Natural killer cell (primary cell): ENCODE measurements around the gene P2RY4. TPM values are rescaled to one million over a fixed set of nuclear protein-coding genes. Genes with fewer than 3 reads are reported as not detected.
"Not testable (repeated sequence)": the region's sequence is repeated elsewhere in the genome, so short reads cannot be mapped to it uniquely, and the experiment has no call there.

Experiments
- ATAC-seq, 3 donors: fragments of 150-1000 bp in 2 of 3; fragments of 200-7000 bp in 1 of 3; cut with Tn5 transposase; 1 replicate in 1 of 3; 2 replicates in 2 of 3; pipeline ENCODE4 v1.10.0; 2021; ENCODE audit warnings: mild to moderate bottlenecking in 2 of 3, moderate library complexity in 2 of 3
- DNase-seq, 2 donors: peaks; one replicate each; pipeline versions ENCODE4 v3.0.0 to v3.0.0-alpha.2; 2013 to 2021; ENCODE audit warnings: mixed read lengths in 1 of 2
- H3K27ac ChIP-seq: one replicate; pipeline ENCODE4 v1.5.1; 2013; ENCODE audit warnings: mild to moderate bottlenecking, low read length
- H3K27me3 ChIP-seq: one replicate; pipeline ENCODE4 v1.6.1; 2013; ENCODE audit warnings: low read length; ENCODE audit not compliant: control insufficient read depth, insufficient read depth
- H3K36me3 ChIP-seq: one replicate; pipeline ENCODE4 v1.6.1; 2013; ENCODE audit warnings: low read length; ENCODE audit not compliant: control insufficient read depth, insufficient read depth
- H3K4me1 ChIP-seq: one replicate; pipeline ENCODE4 v1.6.1; 2013; ENCODE audit warnings: low read length; ENCODE audit not compliant: control insufficient read depth, insufficient read depth
- H3K4me3 ChIP-seq: one replicate; pipeline ENCODE4 v1.5.1; 2013; ENCODE audit warnings: low read length
- H3K9me3 ChIP-seq: one replicate; pipeline ENCODE4 v1.6.1; 2013; ENCODE audit warnings: low read length; ENCODE audit not compliant: control insufficient read depth, insufficient read depth
- H3K27ac Mint-ChIP-seq, 2 donors: one replicate each; pipeline ENCODE4 v1.8.0; 2022; ENCODE audit warnings: mild to moderate bottlenecking in 2 of 2, mixed read lengths in 2 of 2, moderate library complexity in 1 of 2
- H3K27me3 Mint-ChIP-seq, 2 donors: one replicate each; pipeline ENCODE4 v1.8.0; 2022; ENCODE audit warnings: low read depth in 2 of 2, mixed read lengths in 2 of 2
- H3K36me3 Mint-ChIP-seq: one replicate; pipeline ENCODE4 v1.8.0; 2022; ENCODE audit warnings: mixed read lengths
- H3K4me1 Mint-ChIP-seq, 2 donors: one replicate each; pipeline ENCODE4 v1.8.0; 2022; ENCODE audit warnings: mixed read lengths in 2 of 2
- H3K4me3 Mint-ChIP-seq: one replicate; pipeline ENCODE4 v1.8.0; 2022; ENCODE audit warnings: mild to moderate bottlenecking, moderate library complexity, mixed read lengths
- H3K9me3 Mint-ChIP-seq, 2 donors: one replicate each; pipeline ENCODE4 v1.8.0; 2022; ENCODE audit warnings: mixed read lengths in 2 of 2
- CTCF ChIP-seq: fragments of 200-600 bp; IDR thresholded peaks from one replicate; pipeline ENCODE4 v1.8.0; 2022; ENCODE audit warnings: antibody characterized with exemption
- WGBS: methylation state at CpG from one replicate; pipeline ENCODE4 v1.1.7; 2013; ENCODE audit warnings: missing lambda C conversion rate; ENCODE audit not compliant: insufficient coverage; 5-methylcytosine and 5-hydroxymethylcytosine counted together
- intact Hi-C: fragments of 100-400 bp; cut with micrococcal nuclease; formaldehyde crosslinking; loops from one replicate; pipeline ENCODE4 v1.14.2; 2022
- total RNA-seq, 4 donors: library from RNA; stranded (reverse); fragments of 120-200 nt in 1 of 4; gene quantifications; one replicate each; pipeline versions ENCODE4 v1.2.3 to v1.2.4, GENCODE V29; 2013 to 2022

The P2RY4 gene
- total RNA-seq, 3 donors from 2014 or later (not counting 1 experiment from before 2014, with no cell fraction given): 0.53 to 0.64 (median 0.61) TPM

- H3K36me3 ChIP-seq: no peaks in the 10 kb centered on the region
- Mint-ChIP-seq H3K36me3 (no peaks in the 10 kb centered on the region), H3K4me3 (no peak overlapping the region), H3K27ac (no peak overlapping the region), H3K27me3 (no peaks in the 10 kb centered on the region), H3K4me1 (peaks cover 5% of the 10 kb centered on the region in 2 donors), H3K9me3 (no peaks in the 10 kb centered on the region)
- no peak overlapping the region for H3K27ac ChIP-seq
- H3K4me1 ChIP-seq: no peaks in the 10 kb centered on the region
- DNase-seq (no peak), ATAC-seq (no peak)
- TF ChIP-seq CTCF: no peak
- intact Hi-C loops: no loop called here
- H3K4me3 ChIP-seq: no peak overlapping the region
- H3K9me3 ChIP-seq: no peaks in the 10 kb centered on the region
- no CpG with 5 or more reads among the region's 2 CpGs for WGBS
- H3K27me3 ChIP-seq: no peaks in the 10 kb centered on the region
These were observed 33.3 kb downstream of the P2RY4 start for GRCh38 chrX:70226687-70227086.

GRCh38 chrX:70226048-70226447 lies 34.0 kb downstream of the P2RY4 start:
- no peaks in the 10 kb centered on the region for H3K27me3 ChIP-seq
- no peak overlapping the region for H3K4me3 ChIP-seq
- H3K4me1 ChIP-seq: no peaks in the 10 kb centered on the region
- Mint-ChIP-seq H3K9me3 (no peaks in the 10 kb centered on the region), H3K4me3 (no peak overlapping the region), H3K27me3 (no peaks in the 10 kb centered on the region), H3K4me1 (no peaks in the 10 kb centered on the region), H3K27ac (no peak overlapping the region), H3K36me3 (no peaks in the 10 kb centered on the region)
- DNase-seq (no peak), ATAC-seq (no peak)
- H3K27ac ChIP-seq: no peak overlapping the region
- no peaks in the 10 kb centered on the region for H3K9me3 ChIP-seq
- no peaks in the 10 kb centered on the region for H3K36me3 ChIP-seq
- intact Hi-C loops: no loop called here
- TF ChIP-seq CTCF: no peak

GRCh38 chrX:70219938-70220764 lies 39.9 kb downstream of the P2RY4 start:
- DNase-seq (no peak), ATAC-seq (no peak)
- H3K9me3 Mint-ChIP-seq: no peaks in the 10 kb centered on the region
- Histone ChIP-seq H3K36me3 (no peaks in the 10 kb centered on the region), H3K27ac (no peak overlapping the region), H3K4me3 (no peak overlapping the region), H3K9me3 (no peaks in the 10 kb centered on the region), H3K27me3 (no peaks in the 10 kb centered on the region), H3K4me1 (no peaks in the 10 kb centered on the region)
- no peaks in the 10 kb centered on the region for H3K36me3 Mint-ChIP-seq
- no peaks in the 10 kb centered on the region for H3K4me1 Mint-ChIP-seq
- no peak overlapping the region for H3K27ac Mint-ChIP-seq
- intact Hi-C loops: no loop called here
- no peak for TF ChIP-seq CTCF
- WGBS: 98% methylated on average over 4 of the region's 5 CpGs
- H3K4me3 Mint-ChIP-seq: no peak overlapping the region
- no peaks in the 10 kb centered on the region for H3K27me3 Mint-ChIP-seq

GRCh38 chrX:70209570-70209969 lies 50.4 kb downstream of the P2RY4 start:
- intact Hi-C loops, H3K4me1 Mint-ChIP-seq, H3K36me3 ChIP-seq, H3K4me3 Mint-ChIP-seq, H3K9me3 Mint-ChIP-seq, H3K27ac ChIP-seq, H3K27me3 ChIP-seq, H3K4me3 ChIP-seq, DNase-seq, ATAC-seq, H3K4me1 ChIP-seq, H3K36me3 Mint-ChIP-seq, H3K27ac Mint-ChIP-seq, H3K9me3 ChIP-seq, H3K27me3 Mint-ChIP-seq: not testable (repeated sequence)
- WGBS: 50% methylated on average over 2 of the region's 6 CpGs
